ENCODE results near the gene VRK1.

DNA sequence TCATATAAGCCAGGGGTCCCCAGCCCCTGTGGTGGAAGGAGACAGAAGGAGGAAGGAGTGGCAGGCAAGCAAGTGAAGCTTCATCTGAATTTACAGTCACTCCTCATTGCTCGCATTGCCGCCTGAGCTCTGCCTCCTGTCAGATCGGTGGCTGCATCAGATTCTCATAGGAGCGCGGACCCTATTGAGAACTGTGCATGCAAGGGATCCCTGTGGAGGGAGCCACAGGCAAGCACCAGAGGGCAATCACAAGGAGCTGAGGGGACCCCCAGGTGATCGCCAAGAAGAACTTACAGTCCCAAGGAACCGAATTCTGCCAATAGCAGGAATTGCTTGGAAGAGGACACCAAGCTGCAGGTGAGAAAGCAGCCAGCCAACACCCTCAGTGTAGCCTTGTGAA, 33.2 kb upstream of the VRK1 start:
- TF ChIP-seq, protein P1, sequence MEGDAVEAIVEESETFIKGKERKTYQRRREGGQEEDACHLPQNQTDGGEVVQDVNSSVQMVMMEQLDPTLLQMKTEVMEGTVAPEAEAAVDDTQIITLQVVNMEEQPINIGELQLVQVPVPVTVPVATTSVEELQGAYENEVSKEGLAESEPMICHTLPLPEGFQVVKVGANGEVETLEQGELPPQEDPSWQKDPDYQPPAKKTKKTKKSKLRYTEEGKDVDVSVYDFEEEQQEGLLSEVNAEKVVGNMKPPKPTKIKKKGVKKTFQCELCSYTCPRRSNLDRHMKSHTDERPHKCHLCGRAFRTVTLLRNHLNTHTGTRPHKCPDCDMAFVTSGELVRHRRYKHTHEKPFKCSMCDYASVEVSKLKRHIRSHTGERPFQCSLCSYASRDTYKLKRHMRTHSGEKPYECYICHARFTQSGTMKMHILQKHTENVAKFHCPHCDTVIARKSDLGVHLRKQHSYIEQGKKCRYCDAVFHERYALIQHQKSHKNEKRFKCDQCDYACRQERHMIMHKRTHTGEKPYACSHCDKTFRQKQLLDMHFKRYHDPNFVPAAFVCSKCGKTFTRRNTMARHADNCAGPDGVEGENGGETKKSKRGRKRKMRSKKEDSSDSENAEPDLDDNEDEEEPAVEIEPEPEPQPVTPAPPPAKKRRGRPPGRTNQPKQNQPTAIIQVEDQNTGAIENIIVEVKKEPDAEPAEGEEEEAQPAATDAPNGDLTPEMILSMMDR (IDR thresholded peaks at IDR 0.05): no peak
- no peak for TF ChIP-seq EZH2 (IDR thresholded peaks at IDR 0.05; ENCODE audit: borderline replicate concordance, insufficient read depth, low read depth, low read length, poor library complexity, severe bottlenecking)
